NCI-H1436 (cell line): ENCODE results near the gene CACNA1A.
"Not testable (repeated sequence)": the region's sequence is repeated elsewhere in the genome, so short reads cannot be mapped to it uniquely, and the experiment has no call there.

Source experiments
- DNase-seq: peaks from one replicate; lab custom pipeline; 2025; lab: John Stamatoyannopoulos, UW

CACNA1A gene

DNA sequence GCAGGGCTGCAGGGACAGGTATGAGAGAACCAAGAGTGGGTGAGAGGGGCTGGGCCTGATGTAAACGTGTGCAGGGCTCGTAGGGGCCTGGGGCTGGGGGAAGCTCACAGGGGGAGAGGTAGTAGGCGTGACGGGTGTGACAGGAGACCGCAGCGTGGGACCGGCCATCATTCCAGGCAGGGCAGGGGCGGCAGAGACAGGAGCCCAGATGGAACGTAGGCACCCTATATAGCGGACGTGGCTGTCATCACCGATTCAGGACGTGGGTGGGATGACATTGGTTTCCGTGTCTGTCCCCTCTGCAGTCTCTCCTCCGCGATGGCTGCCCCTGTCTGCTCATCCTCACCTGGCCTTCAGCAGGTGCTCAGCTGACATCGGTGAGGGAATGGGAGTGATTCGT, 307.6 kb downstream of the CACNA1A start:
- DNase-seq, result no peak

DNA sequence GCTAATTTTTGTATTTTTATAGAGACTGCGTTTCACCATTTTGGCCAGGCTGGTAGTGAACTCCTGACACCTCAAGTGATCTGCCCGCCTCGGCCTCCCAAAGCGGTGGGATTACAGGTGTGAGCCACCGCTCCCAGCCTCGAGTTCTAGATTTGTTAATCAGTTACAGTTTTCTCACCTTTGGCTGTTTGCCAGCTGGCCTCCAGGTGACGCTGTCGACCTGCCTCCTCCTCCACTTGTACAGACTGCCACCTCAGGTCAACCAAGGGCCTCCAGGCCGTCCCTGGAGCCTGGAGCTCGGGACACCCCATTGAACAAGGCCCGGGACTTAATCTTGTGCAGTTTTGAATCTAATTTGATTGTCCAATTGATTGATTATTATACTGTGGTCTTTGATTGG, 310.6 kb downstream of the CACNA1A start:
- DNase-seq, result peak; percentile 9

DNA sequence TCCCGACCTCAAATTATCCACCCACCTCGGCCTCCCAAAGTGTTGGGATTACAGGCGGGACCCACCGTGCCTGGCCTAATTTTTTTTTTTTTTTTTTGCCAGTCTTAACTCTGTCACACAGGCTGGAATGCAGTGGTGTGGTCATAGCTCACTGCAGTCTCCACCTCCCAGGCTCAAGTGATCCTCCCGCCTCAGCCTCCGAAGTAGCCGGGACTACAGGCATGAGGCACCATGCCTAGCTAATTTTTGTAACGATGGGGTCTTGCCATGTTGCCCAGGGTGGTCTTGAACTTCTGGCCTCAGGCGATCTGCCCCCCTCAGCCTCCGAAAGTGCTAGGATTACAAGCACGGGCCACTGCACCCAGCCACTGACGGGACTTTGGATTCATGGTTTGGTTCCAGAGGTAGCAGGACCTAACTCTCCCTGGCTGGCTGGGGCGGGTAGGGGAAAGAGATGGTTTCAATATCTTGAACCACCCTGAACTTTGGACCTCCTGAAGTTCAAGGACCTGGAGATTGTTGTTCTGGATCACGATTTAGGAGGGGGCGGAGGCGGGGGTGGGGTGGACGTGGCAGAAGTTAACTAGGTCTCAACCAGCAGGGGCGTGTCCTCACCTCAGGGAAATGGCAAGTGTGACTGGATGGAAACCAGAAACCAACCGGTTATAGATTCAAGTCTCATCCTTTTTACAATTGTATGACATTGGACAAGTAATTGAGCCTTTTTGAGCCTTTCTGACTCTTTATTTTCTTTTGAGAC, 315.3 kb downstream of the CACNA1A start:
- DNase-seq, result no peak

DNA sequence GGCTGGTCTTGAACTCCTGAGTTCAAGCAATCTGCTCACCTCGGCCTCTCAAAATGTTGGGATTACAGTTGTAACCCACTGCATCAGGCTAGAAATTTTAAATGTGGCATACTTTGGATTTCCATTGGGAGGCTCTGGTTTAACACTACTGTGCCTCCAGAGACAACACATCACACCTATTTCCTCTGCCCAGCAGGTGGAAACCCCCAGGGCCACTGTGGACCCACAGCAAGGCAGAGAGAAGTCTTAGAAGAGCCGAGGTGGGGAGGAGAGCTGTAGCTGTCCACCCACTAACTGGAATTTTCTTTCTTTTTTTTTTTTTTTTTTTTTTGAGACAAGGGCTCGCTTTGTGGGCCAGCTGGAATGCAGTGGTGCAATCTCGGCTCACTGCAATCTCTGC, 316.7 kb downstream of the CACNA1A start:
- no peak for DNase-seq

GRCh38 chr19:13187419-13187818, 318.9 kb downstream of the CACNA1A start:
- DNase-seq, result no peak

GRCh38 chr19:13186688-13187087, 319.6 kb downstream of the CACNA1A start:
- DNase-seq, result not testable (repeated sequence)

DNA sequence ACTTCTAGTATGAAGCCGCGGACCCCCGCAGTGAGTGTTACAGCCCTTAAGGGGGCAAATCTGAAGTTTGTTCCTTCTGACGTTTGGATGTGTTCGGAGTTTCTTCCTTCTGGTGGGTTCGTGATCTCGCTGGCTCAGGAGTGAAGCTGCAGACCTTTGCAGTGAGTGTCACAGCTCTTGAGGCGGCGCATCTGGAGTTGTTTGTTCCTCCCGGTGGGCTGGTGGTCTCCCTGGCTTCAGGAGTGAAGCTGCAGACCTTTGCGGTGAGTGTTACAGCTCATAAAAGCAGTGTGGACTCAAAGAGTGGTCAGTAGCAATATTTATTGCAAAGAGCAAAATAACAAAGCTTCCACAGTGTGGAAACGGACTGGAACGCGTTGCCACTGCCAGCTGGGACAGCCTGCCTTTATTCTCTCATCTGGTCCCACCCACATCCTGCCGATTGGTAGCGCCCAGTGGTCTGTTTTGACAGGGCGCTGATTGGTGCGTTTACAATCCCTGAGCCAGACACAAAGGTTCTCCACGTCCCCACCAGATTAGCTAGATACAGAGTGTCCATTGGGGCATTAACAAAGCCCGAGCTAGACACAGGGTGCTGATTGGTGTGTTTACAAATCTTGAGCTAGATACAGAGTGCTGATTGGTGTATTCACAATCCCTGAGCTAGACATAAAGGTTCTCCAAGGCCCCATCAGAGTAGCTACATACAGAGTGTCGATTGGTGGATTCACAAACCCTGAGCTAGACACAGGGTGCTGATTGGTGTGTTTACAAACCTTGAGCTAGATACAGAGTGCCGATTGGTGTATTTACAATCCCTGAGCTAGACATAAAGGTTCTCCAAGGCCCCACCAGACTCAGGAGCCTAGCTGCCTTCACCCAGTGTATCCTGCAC, 320.3 kb downstream of the CACNA1A start:
- not testable (repeated sequence) for DNase-seq

DNA sequence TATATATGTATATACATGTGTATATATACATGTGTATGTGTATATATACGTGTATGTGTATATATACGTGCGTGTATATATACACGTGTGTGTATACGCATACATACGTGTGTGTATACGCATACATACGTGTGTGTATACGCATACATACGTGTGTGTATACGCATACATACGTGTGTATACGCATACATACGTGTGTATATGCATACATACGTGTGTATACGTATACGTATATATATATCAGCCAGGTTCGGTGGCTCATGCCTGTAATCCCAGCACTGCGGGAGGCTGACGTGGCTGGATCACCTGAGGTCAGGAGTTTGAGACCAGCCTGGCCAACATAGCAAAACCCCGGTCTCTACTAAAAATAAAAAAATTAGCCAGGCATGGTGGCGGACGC, 321.4 kb downstream of the CACNA1A start:
- not testable (repeated sequence) for DNase-seq

- no peak for DNase-seq
These were observed 324.4 kb downstream of the CACNA1A start for GRCh38 chr19:13181747-13182388.

- not testable (repeated sequence) for DNase-seq
These were observed 328.0 kb downstream of the CACNA1A start for GRCh38 chr19:13178291-13178690.

DNA sequence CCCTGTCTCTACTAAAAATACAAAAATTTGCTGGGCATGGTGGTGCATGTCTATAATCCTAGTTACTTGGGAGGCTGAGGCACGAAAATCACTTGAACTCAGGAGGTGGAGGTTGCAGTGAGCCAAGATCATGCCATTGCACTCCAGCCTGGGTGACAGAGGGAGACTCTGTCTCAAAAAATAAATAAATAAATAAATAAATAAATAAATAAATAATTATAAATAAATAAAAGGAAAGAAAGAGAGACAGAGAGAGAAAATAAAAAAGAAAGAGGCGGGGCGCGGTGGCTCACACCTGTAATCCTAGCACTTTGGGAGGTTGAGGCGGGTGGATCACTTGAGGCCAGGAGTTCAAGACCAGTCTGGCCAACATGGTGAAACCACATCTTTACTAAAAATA, 328.7 kb downstream of the CACNA1A start:
- DNase-seq, result not testable (repeated sequence)

GRCh38 chr19:13176345-13176744, 329.9 kb downstream of the CACNA1A start:
- no peak for DNase-seq

DNA sequence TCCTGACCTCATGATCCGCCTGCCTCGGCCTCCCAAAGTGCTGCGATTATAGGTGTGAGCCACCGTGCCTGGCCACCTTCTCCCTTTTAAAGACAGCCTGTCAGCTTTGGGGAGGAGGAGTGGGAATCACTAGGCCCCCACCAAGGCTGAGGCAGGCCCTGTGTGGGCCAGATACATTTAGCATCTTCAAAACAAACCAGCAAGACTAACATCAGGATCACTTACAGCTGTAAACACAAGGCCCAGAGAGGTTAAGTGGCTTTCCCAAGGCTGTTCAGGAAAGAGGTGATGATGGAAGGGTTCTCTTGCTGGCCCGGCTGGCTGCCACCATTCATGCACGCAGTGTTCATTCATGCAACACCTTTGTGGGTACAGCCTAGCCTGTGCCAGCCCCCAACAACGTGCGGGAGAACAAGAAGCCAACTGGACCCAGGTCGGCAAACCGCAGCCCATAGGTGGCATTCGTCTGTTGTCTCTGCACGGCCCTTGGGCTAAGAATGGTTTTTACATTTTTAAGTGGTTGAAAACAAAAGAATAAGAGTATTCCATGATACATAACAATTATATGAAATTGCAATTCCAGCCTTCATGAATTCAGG, 333.0 kb downstream of the CACNA1A start:
- no peak for DNase-seq

DNA sequence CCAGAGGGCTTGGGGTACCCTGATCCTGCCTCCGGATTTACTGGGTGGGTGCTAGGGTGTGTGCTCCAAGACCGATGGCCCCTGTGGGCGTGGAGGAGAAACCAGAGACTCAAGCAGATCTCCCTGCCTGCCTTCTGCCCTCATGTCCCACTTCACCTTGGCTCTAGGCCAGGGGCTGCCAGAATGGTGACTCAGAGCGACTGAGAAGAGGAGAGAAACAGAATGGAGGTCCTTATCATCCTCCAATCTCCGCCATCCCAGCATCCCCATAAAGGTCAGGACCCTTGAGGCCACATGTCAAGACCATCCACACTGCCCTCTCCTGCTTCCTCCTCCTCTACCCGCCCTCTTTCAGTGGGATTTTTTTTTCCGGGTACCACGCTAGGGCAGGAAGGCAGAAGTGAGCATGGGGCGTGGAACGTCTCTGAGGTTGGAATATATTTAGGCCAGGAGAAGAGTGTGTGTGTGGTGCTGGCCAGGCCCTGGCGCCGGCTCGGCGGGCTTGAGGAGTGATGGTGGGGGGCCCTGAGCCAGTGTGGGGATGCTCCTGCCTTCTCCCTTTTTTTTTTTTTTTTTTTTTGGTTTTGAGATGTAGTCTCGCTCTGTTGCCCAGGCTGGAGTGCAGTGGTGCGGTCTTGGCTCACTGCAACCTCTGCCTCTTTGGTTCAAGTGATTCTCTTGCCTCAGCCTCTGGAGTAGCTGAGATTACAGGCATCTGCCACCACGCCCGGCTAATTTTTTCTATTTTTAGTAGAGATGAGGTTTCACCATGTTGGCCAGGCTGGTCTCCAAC, 333.7 kb downstream of the CACNA1A start:
- DNase-seq, result peak; percentile 50

- no peak for DNase-seq
These were observed 335.1 kb downstream of the CACNA1A start for GRCh38 chr19:13171146-13171545.

GRCh38 chr19:13169769-13170168, 336.5 kb downstream of the CACNA1A start:
- DNase-seq, result no peak

DNA sequence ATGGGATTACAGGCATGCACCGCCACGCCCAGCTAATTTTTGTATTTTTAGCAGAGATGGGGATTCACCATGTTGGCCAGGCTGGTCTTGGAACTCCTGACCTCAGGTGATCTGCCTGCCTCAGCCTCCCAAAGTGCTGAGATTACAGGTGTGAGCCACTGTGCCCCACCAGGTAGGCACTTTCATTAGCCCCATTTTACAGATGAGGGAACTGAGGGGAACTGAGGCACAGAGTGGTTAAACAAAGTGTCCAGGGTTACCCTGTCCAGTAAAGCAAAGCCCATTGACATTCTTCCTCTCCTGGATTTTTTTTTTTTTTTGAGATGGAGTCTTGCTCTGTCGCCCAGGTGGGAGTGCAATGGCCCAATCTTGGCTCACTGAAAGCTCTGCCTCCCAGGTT, 340.1 kb downstream of the CACNA1A start:
- not testable (repeated sequence) for DNase-seq

DNA sequence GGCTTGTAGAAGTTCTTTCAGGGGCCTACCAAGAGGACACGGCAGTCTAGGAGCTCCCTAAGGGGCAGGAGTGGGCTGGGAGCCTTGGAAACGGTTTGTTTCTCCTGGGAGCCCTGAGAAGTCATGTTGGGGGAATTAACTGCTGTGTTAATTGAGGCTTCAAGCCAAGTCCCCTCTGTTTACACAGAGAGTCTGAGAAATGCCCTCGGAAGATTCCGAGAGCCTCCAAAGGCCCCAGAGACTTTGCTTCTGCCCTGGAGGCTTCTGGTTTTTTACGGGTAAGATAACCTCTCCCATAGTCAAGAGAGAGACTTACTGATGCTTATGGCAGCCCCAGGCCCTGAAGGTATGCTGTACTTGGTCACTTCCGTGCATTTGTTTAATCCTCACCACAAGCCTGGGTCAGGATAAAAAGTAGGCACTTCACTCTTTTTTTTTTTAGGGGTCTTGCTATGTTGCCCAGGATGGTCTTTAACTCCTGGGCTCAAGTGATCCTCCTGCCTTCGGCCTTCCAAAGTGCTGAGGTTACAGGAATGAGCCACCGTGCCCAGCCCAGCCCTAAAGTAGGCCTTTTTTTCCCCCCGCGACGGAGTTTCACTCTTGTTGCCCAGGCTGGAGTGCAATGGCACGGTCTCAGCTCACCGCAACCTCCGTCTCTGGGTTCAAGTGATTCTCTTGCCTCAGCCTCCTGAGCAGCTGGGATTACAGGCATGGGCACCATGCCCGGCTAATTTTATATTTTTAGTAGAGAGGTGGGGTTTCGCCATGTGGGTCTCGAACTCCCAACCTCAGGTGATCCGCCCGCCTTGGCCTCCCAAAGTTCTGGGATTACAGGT, 340.9 kb downstream of the CACNA1A start:
- peak; percentile 48 for DNase-seq

GRCh38 chr19:13164343-13165161, 341.7 kb downstream of the CACNA1A start:
- peak; percentile 90 for DNase-seq
